Middle frontal gyrus (tissue), 1 donor: Measurements from ENCODE around the gene TUBB2B.
"Not testable (repeated sequence)": the region's sequence is repeated elsewhere in the genome, so short reads cannot be mapped to it uniquely, and the experiment has no call there.

Experiments used
- DNase-seq: peaks from one replicate; pipeline ENCODE4 v3.0.0-alpha.2; 2015; ENCODE audit warnings: low spot score; ENCODE audit errors: extremely low spot score

The TUBB2B gene

GRCh38 chr6:3190779-3191178 lies 36.7 kb downstream of the TUBB2B start:
- no peak for DNase-seq

- DNase-seq = no peak
Measured at GRCh38 chr6:3190056-3190455, 37.4 kb downstream of the TUBB2B start.

GRCh38 chr6:3189192-3189591 lies 38.3 kb downstream of the TUBB2B start:
- not testable (repeated sequence) for DNase-seq

- DNase-seq = no peak
Measured at GRCh38 chr6:3188262-3188661, 39.2 kb downstream of the TUBB2B start.

- no peak for DNase-seq
Measured at GRCh38 chr6:3186974-3187382, 40.5 kb downstream of the TUBB2B start.

- DNase-seq = no peak
Measured at GRCh38 chr6:3183066-3183465, 44.4 kb downstream of the TUBB2B start.

GRCh38 chr6:3181105-3181504 lies 46.3 kb downstream of the TUBB2B start:
- DNase-seq = no peak

GRCh38 chr6:3179945-3180344 lies 47.5 kb downstream of the TUBB2B start:
- not testable (repeated sequence) for DNase-seq

- DNase-seq = not testable (repeated sequence)
Measured at GRCh38 chr6:3178666-3179065, 48.8 kb downstream of the TUBB2B start.

GRCh38 chr6:3176562-3177355 lies 50.7 kb downstream of the TUBB2B start:
- no peak for DNase-seq

GRCh38 chr6:3175715-3176402 lies 51.6 kb downstream of the TUBB2B start:
- DNase-seq = no peak
